ENCODE data around the gene AOC2.

Gene AOC2

GRCh38 chr17:42844271-42844670, at the start of gene AOC2:
TSS of gene AOC2 (plus strand) at chr17:42844580. CDS start at chr17:42844627, 47 bp downstream.
- no peak for DNase-seq (ENCODE audit: low read depth, low spot score)

GRCh38 chr17:42795061-42795460, 49.3 kb upstream of the AOC2 start:
- no peak for DNase-seq (ENCODE audit: low read depth, low spot score)

- DNase-seq (ENCODE audit: low read depth, low spot score): no peak
Measured at GRCh38 chr17:42795465-42795864, 48.9 kb upstream of the AOC2 start.

GRCh38 chr17:42796066-42796758, 48.2 kb upstream of the AOC2 start:
- no peak for DNase-seq (ENCODE audit: low read depth, low spot score)

- no peak for DNase-seq (ENCODE audit: low read depth, low spot score)
Measured at GRCh38 chr17:42797067-42798007, 47.0 kb upstream of the AOC2 start.

- no peak for DNase-seq (ENCODE audit: low read depth, low spot score)
Measured at GRCh38 chr17:42798011-42798382, 46.4 kb upstream of the AOC2 start.

GRCh38 chr17:42798383-42799380, 45.7 kb upstream of the AOC2 start, which contains the start of the genes CNTD1 and COA3:
TSS of gene CNTD1 (plus strand) at chr17:42798861. CDS start at chr17:42799068, 207 bp downstream.
TSS of gene COA3 (minus strand) at chr17:42798704. CDS start at chr17:42798681, 23 bp downstream.
- peak; percentile 49 for DNase-seq (ENCODE audit: low read depth, low spot score)

- peak; percentile 99 for DNase-seq (ENCODE audit: low read depth, low spot score)
Measured at GRCh38 chr17:42803074-42803883, 41.1 kb upstream of the AOC2 start.

GRCh38 chr17:42804918-42805367, 39.4 kb upstream of the AOC2 start:
- DNase-seq (ENCODE audit: low read depth, low spot score): no peak

- no peak for DNase-seq (ENCODE audit: low read depth, low spot score)
Measured at GRCh38 chr17:42806249-42806648, 38.1 kb upstream of the AOC2 start.

- no peak for DNase-seq (ENCODE audit: low read depth, low spot score)
Measured at GRCh38 chr17:42809250-42809649, 35.1 kb upstream of the AOC2 start.

- no peak for DNase-seq (ENCODE audit: low read depth, low spot score)
Measured at GRCh38 chr17:42814633-42815399, 29.6 kb upstream of the AOC2 start.

- no peak for DNase-seq (ENCODE audit: low read depth, low spot score)
Measured at GRCh38 chr17:42817866-42818265, 26.5 kb upstream of the AOC2 start.

GRCh38 chr17:42818379-42818778, 26.0 kb upstream of the AOC2 start:
- no peak for DNase-seq (ENCODE audit: low read depth, low spot score)

- no peak for DNase-seq (ENCODE audit: low read depth, low spot score)
Measured at GRCh38 chr17:42819939-42820535, 24.3 kb upstream of the AOC2 start.

GRCh38 chr17:42821176-42821575, 23.2 kb upstream of the AOC2 start:
- no peak for DNase-seq (ENCODE audit: low read depth, low spot score)

- no peak for DNase-seq (ENCODE audit: low read depth, low spot score)
Measured at GRCh38 chr17:42827472-42827871, 16.9 kb upstream of the AOC2 start.

GRCh38 chr17:42830971-42831370, 13.4 kb upstream of the AOC2 start:
- no peak for DNase-seq (ENCODE audit: low read depth, low spot score)

- no peak for DNase-seq (ENCODE audit: low read depth, low spot score)
Measured at GRCh38 chr17:42832213-42832933, 12.0 kb upstream of the AOC2 start.
